ENCODE measurements around the gene NRXN3. TPM values are rescaled to one million over a fixed set of nuclear protein-coding genes. Genes with fewer than 3 reads are reported as not detected.

Gene NRXN3
- total and polyA plus RNA-seq, 2 of the 4 experiments (the other 2 are of a cell fraction) = 4.8 to 25.1 TPM

- no peaks in the 10 kb centered on the region for H3K9me1 ChIP-seq (ENCODE audit: insufficient read depth, low read length)
- no CpG with 5 or more reads among the region's 1 CpG for WGBS, 2 experiments (ENCODE audit: extremely low coverage in 2 of 2, insufficient read length in 1 of 2)
Measured at GRCh38 chr14:78835909-78836308, 665.7 kb downstream of the NRXN3 start.

More at GRCh38 chr14:78835909-78836308, 665.7 kb downstream of the NRXN3 start:
- H3K9ac ChIP-seq (ENCODE audit: low read depth, low read length) = no peak overlapping the region
- no peak overlapping the region for H2BK5ac ChIP-seq (ENCODE audit: low read depth, low read length, poor library complexity, severe bottlenecking)
- dilution Hi-C loops (cut with HindIII; ENCODE audit: low sequenced_read_pairs, unreplicated experiment) (no loop called here), intact Hi-C loops (cut with micrococcal nuclease) (no loop called here), in situ Hi-C loops (cut with MboI; ENCODE audit: low sequenced_read_pairs) (loop anchor here (25.0 kb wide), 1 partner anchor 974 kb away; no protein-coding TSS in a partner anchor)
- no peaks in the 10 kb centered on the region for H3K36me3 ChIP-seq (ENCODE audit: control insufficient read depth, insufficient read depth, low read length)
- H2BK120ac ChIP-seq (ENCODE audit: low read depth, low read length) = no peak overlapping the region
- no peak overlapping the region for H3K18ac ChIP-seq (ENCODE audit: low read depth, low read length)
- H2AK9ac ChIP-seq (replicated peaks; ENCODE audit: low read depth, low read length, poor library complexity) = no peak overlapping the region
- H3K23ac ChIP-seq (ENCODE audit: low read depth, low read length) = no peak overlapping the region
- no peak overlapping the region for H3K27ac ChIP-seq (ENCODE audit: insufficient read depth, low read length)
- ChIA-PET CTCF (no interaction called here), POLR2A (ENCODE audit: unreplicated experiment) (no interaction called here)
- no TSS peak for BruUV-seq (replicated peaks)
- no peak overlapping the region for H2BK20ac ChIP-seq (ENCODE audit: low read depth, low read length)
- no peaks in the 10 kb centered on the region for H3K79me1 ChIP-seq (ENCODE audit: low read depth in 1 of 2, low read length in 2 of 2)
- no peaks in the 10 kb centered on the region for H4K20me1 ChIP-seq (ENCODE audit: insufficient read depth, low read length)
- no peak overlapping the region for H3K4me2 ChIP-seq (ENCODE audit: low read depth, low read length)
- H2AK5ac ChIP-seq (ENCODE audit: low read depth, low read length) = no peak overlapping the region
- H3K4ac ChIP-seq (ENCODE audit: low read depth, low read length) = no peak overlapping the region
- ATAC-seq (ENCODE audit: low read depth) (no peak), DNase-seq (no peak)
- H3K4me3 ChIP-seq (ENCODE audit: insufficient read depth, low read depth, low read length) = no peak overlapping the region
- H3K27me3 ChIP-seq (ENCODE audit: control insufficient read depth, insufficient read depth, low read length) = no peaks in the 10 kb centered on the region
- H2AFZ ChIP-seq (replicated peaks; ENCODE audit: low read length, poor library complexity) = no peak overlapping the region
- no peak overlapping the region for H2BK15ac ChIP-seq (ENCODE audit: low read depth, low read length)
- H3K56ac ChIP-seq (ENCODE audit: extremely low read depth, insufficient read depth, low read length) = no peak overlapping the region
- no peak overlapping the region for H4K91ac ChIP-seq (ENCODE audit: insufficient read depth, low read depth, low read length)
- H4K8ac ChIP-seq (ENCODE audit: low read depth in 2 of 2, low read length in 2 of 2) = no peak overlapping the region
- H4K5ac ChIP-seq (ENCODE audit: low read depth, low read length) = no peak overlapping the region
- no peak overlapping the region for H3K14ac ChIP-seq (replicated peaks; ENCODE audit: low read depth, low read length)
- no peaks in the 10 kb centered on the region for H3K9me3 ChIP-seq (ENCODE audit: control insufficient read depth, insufficient read depth, low read length)
- peak; percentile 55 for TF ChIP-seq MAFK (IDR thresholded peaks at IDR 0.05; ENCODE audit: low read depth, low read length)
- TF ChIP-seq RFX5 (IDR thresholded peaks at IDR 0.05; ENCODE audit: low read depth, low read length) = no peak
- TF ChIP-seq POLR2A (IDR thresholded peaks at IDR 0.05; ENCODE audit: low read depth, low read length) = no peak
- TF ChIP-seq CTCF (conservative IDR thresholded peaks at IDR 0.05; ENCODE audit: low read depth, low read length) = no peak
- H3K4me1 ChIP-seq (ENCODE audit: control insufficient read depth, insufficient read depth, low read length) = no peaks in the 10 kb centered on the region

Data from IMR-90 (cell line).